NCI-H446 (cell line): ENCODE results near the gene ELAVL2.
A peak's percentile ranks its signal among the peaks of the same experiment; 100 is the strongest.

Experiments
- DNase-seq, 2 experiments: peaks; one replicate each; lab custom pipeline; 2025; lab: John Stamatoyannopoulos, UW

Gene ELAVL2

DNA sequence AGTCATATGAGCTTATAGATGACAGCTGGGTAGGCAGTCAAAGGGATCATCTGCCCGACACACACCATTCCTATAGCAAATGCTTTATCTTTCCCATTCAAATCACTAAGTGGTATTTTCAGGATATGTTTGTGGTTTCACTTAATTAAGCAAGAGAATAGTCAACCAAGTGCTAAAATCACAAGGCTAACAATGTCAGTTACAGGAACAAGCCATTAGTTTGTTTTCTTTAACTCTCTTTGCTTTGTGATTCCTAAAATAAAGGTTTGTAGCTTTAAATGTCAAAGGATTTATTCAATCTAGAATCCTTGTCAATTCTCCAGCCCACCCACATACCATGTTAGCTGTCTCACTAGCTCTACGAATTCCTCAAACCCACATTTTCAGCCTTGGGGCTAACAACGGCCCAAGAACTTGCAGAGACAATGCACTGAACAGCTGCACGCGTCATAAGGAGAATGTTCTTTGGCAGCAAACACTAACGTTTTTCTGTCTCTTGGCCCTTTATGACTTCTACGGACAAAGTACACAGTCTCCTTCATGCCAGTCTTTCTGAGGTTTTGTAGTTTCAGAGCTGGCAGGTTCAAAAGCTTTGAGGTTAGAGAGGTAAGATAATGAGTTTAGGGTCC, 56.6 kb downstream of the ELAVL2 start:
- DNase-seq, result peak in 1 of 2 experiments; percentile 51

- DNase-seq, result no peak
Measured at GRCh38 chr9:23768861-23769260, 57.2 kb downstream of the ELAVL2 start.

DNA sequence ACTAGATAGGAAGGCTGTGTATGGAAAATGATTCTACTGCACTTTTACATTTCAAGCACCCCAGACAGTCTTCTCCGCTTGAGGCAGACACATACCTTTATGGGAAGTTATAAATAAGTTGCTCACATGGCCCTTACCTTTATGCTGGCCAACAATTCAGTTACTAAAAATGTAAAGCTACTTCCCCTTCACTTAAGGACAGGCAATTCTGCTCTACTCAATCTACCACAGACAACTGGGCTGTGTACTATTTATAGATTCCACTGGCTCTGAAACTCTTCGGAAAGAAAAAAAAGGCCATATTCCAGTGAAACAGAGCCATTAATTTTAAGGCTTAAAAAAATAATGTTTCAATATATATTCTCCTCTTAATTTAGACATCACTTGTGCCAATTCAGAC, 59.4 kb downstream of the ELAVL2 start:
- no peak for DNase-seq

- no peak for DNase-seq
Measured at GRCh38 chr9:23765561-23765960, 60.5 kb downstream of the ELAVL2 start.

DNA sequence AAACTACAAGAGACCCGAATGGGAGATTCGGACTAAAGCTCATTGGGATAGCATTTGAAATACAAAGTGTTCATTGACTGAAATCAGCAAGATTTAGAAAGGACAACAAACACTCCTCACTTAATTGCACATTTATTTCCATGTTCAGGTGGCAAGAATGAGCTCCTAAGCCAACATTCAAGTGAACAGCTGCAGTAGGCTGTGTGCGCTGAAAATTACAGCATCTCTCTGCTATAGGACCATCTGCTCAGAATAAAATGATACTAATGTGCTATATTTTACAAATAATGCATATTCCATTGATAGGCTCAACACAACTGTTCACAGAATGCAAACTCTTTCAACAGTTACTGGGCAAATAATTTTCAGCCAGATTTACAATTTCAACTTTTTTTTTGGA, 61.8 kb downstream of the ELAVL2 start:
- peak in 1 of 2 experiments; percentile 37 for DNase-seq

GRCh38 chr9:23754551-23754950, 71.5 kb downstream of the ELAVL2 start:
- DNase-seq, result no peak

GRCh38 chr9:23752859-23753258, 73.2 kb downstream of the ELAVL2 start:
- no peak for DNase-seq

GRCh38 chr9:23751633-23752032, 74.4 kb downstream of the ELAVL2 start:
- DNase-seq, result no peak

DNA sequence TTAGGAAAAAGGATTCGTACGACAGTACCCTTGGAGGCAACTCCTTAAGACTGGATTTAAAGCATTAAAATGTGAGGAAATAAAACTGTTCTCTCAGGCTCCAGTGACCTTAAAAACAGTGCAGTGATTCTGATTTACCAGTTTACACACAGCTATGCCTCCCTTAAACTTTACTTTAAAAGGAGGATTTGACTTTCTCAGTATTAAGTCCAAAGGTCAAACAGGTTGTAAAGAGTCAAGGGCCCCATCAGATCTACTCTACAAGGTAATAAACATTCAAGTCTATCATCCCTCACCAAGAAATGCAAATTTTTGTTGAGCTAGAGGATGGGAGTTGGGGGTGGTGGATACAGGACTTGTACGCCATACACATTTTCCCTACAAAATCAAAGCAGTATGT, 75.2 kb downstream of the ELAVL2 start:
- no peak for DNase-seq

- DNase-seq, result peak; percentile 58 to 81
Measured at GRCh38 chr9:23747088-23748075, 78.7 kb downstream of the ELAVL2 start.

DNA sequence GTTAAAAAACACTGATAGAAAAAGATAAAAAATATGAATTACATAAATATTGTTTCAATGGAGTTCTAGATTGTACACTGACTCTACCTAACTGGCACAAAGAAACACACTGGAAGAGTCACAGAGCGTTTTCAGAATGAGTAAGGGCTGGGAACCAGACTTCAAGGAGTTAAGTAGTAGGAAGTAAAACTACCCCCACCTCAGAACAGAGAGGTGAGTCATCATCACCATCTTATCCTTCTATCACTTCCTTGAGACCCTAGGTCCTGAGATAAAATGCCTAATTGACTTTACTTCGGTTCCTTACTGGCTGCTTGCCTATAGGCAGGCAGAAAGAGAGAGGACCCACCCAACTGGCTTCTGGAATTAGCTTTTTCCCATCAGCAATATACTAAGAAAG, 79.7 kb downstream of the ELAVL2 start:
- no peak for DNase-seq

DNA sequence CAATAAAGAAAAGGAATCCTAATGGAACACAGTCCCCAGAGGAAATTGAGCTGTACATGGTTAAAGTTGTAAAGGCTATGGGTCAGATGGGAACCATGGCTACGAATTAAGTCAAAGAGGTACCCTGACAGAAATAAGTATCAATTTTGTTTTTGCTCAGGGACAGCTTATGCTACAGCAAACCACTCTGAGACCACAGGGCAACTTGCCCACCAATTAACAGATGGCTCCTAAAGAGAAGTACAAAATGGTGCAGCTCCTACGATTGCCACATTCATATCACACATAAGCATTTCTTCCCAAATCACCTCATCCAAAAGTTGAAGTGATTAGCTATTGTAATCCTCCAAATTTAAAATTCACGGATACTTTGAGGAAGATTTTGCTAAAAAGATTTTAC, 83.0 kb downstream of the ELAVL2 start:
- peak; percentile 18 to 60 for DNase-seq

DNA sequence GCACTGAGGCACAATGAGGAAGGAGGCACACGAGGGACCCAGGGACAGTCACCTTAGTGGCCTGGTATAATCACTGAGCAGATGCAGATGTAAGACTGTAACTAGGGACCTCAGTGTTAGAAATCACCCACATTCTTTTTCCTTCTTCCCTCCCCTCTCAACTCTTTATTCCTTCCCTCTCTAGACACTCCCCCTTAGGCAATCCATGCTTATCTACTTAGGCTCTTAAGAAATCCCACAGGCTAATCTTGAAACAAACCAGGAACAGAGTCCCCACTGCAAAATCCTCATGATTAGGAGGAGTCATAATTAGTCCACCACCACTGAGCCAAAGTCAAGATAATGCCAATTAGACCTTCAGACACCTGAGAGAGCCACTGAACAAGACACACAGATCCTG, 84.7 kb downstream of the ELAVL2 start:
- DNase-seq, result no peak

DNA sequence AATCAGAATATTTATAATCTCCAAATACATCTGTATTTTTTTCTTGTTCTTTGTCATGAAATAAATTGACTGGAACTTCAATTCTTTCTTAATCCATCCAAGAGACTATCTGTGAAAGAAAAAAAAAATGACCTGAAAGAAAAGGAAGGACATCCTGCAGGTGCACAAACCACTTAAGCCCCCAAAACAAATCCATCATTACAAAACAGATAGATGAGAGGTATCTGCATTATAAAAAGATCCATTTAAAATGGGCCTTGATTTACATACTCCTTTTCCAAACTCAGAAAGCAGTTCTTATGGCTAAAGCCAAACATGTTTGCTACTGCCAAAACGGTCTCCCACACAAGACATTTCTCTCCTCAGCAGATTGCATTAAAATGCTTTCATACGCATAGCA, 85.5 kb downstream of the ELAVL2 start:
- no peak for DNase-seq

DNA sequence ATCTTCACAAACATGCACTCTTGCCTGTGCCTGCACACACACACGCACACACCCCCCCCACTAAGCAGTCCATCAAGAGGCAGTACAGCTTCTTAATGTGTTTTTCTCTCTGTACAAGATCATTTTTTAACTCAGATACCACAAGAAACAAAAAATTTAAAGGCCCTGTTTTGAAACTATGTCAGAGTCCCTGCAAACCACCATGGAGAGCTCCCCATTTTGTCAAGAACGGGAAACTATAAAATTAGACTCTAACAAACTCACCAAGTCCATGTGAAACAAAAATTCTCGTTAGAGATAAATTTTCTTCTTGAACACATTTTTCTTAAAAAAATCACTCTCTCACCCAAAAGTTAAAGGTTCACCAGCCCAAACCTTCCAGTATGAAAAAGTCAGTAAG, 86.3 kb downstream of the ELAVL2 start:
- peak in 1 of 2 experiments; percentile 29 for DNase-seq

GRCh38 chr9:23736293-23736692, 89.7 kb downstream of the ELAVL2 start:
- DNase-seq, result no peak

DNA sequence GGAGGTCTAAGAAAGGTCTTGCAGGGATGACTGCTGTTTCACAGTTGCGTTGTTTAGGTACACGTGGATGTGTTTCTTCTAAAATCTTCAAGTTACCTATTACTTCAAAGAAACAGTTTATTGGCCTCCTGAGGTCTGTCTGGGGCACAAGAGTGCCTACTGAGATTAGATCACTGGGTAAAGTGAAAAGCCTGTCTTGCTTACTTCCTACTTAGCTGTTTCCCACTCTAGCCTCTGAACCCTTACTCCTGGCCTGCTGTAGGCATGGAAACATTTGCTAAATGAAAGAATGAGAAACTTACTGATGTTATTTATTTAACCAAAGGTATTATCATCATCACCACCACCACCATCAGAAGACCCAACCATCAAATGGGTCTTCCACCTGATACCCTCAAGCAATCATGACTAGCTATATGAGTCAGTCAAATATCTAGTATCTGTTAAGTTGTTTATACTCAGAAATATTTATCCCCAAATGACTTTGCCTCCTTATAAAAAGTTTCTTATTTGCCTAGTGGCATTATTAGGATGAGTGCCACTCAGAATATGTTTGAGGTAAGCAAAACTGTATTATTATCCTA, 92.5 kb downstream of the ELAVL2 start:
- DNase-seq, result no peak

- no peak for DNase-seq
Measured at GRCh38 chr9:23731353-23731752, 94.7 kb downstream of the ELAVL2 start.

DNA sequence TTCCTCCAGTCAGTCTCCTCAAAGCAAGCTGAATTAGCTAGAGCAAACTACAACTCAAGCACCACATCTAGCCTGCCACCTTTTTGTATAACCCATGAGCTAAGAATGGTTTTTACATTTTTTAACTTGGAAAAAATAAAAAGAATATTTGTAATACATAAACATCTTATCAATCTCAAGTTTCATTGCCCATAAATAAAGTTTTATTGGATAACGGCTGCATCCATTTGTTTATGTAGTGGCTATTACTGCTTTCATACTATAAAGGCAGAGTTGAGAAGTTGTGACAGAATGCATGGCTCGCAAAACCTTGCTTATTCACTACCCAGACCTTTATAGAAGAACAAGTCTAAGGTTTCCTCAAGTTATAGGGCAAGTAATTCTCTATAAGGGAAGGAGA, 95.7 kb downstream of the ELAVL2 start:
- DNase-seq, result no peak

GRCh38 chr9:23728736-23729135, 97.3 kb downstream of the ELAVL2 start:
- DNase-seq, result no peak

DNA sequence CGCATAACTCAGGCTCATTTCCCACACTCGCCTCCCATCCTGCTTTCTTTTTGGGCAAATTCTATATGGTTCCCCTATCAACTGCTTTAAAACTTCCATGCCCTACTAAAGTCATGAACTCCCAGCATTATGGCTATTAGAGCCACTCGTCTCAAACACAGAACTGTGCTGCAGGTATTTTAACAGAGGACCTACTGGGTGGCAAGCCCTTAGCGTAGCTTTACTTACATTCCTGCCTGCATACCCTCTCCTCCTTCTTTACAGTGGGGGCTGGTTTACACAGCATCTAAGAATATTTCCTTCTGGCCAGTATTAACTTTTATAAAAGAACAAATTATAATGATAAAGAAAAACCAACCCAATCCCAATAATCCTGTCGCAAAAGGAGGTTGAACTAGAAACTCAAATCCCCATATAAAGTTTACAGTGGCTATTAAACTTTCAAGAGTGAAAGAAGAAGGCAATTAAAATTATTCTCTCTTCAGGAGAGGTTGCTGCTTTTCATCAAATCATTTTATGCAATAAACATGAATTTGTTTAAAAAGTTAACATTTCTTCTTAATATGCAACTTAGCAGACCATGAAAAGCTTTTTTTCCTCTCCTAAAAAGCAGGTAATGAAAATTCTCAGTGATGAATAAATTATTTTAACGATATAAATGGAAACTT, 100.6 kb downstream of the ELAVL2 start:
- no peak for DNase-seq

GRCh38 chr9:23723672-23724071, 102.4 kb downstream of the ELAVL2 start:
- no peak for DNase-seq
